Measurements from ENCODE around the gene LDHAL6B. TPM values are rescaled to one million over a fixed set of nuclear protein-coding genes. Genes with fewer than 3 reads are reported as not detected.

Gene LDHAL6B
- total RNA-seq, 4 donors from 2014 or later = not detected

DNA sequence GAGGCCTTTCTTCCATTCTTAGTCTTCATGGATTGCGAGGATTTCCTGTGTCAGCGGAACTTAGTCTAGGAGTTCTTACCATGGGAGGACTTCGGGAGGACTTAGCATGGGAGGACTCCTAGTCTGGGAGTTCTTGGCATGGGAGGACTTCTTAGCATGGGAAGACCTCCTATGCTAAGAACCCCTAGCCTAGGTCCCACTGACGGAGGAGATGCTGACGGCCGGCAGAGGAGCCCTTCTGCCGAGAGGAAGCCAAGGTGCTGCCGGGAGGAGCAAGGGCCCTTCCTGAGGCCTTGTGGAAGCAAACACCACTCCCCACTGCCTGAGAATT, 35.6 kb upstream of the LDHAL6B start:
- H3K27me3 ChIP-seq = no peaks in the 10 kb centered on the region
- no peak overlapping the region for H3K4me3 ChIP-seq
- no peaks in the 10 kb centered on the region for H3K9me3 ChIP-seq
- no peak for TF ChIP-seq POLR2AphosphoS5 (IDR thresholded peaks at IDR 0.05)
- no peak for TF ChIP-seq POLR2A (IDR thresholded peaks at IDR 0.05; ENCODE audit: low read depth)
- TF ChIP-seq, protein P1, sequence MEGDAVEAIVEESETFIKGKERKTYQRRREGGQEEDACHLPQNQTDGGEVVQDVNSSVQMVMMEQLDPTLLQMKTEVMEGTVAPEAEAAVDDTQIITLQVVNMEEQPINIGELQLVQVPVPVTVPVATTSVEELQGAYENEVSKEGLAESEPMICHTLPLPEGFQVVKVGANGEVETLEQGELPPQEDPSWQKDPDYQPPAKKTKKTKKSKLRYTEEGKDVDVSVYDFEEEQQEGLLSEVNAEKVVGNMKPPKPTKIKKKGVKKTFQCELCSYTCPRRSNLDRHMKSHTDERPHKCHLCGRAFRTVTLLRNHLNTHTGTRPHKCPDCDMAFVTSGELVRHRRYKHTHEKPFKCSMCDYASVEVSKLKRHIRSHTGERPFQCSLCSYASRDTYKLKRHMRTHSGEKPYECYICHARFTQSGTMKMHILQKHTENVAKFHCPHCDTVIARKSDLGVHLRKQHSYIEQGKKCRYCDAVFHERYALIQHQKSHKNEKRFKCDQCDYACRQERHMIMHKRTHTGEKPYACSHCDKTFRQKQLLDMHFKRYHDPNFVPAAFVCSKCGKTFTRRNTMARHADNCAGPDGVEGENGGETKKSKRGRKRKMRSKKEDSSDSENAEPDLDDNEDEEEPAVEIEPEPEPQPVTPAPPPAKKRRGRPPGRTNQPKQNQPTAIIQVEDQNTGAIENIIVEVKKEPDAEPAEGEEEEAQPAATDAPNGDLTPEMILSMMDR (IDR thresholded peaks at IDR 0.05) = no peak
- no peak for TF ChIP-seq EP300 (IDR thresholded peaks at IDR 0.05)
- peaks cover 0 to 51% (median 25%) of the 10 kb centered on the region in 4 donors for H3K36me3 ChIP-seq
- 95% methylated on average over 7 of the region's 8 CpGs for WGBS
- H3K4me1 ChIP-seq = peaks cover 11 to 28% (median 26%) of the 10 kb centered on the region in 4 donors
- DNase-seq (ENCODE audit: extremely low spot score) = no peak
- intact Hi-C loops (cut with DNase I) = loop anchor here (10.0 kb wide), 1 partner anchor 324 kb away; no protein-coding TSS in a partner anchor
- peak overlapping the region in 1 of 4 donors; percentile 58 for H3K27ac ChIP-seq (replicated peaks in 1 of 4)

DNA sequence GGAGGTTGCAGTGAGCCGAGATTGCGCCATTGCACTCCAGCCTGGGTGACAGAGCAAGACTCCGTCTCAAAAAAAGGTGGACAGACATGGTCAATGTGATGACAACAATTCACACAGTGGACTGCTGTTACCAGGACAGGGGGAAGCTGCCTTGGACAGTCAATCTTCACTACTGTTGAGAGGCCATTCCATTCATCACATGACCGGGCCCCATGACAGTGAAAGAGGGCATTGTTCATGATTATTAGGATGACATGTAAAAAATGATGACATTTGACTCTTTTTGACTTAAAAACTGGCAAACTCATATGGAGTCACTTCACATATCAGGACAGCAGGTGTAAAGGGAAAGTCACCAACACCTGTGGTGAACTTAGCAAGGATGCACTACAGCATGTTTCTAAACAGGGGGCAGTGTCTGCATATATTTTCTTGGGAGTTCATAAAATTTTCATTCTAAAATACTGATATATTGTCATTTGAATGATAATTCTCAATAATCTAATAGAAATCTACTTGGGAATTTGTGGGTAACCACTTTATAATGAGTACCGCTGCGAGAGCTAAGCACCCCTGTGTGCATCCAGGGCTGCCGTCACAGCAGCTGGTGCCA, 34.2 kb upstream of the LDHAL6B start:
- no peaks in the 10 kb centered on the region for H3K27me3 ChIP-seq
- DNase-seq (ENCODE audit: extremely low spot score) = no peak
- intact Hi-C loops (cut with DNase I) = loop anchor here (10.0 kb wide), 1 partner anchor 322 kb away; no protein-coding TSS in a partner anchor
- H3K27ac ChIP-seq (replicated peaks in 1 of 4) = no peak overlapping the region
- no peak overlapping the region for H3K4me3 ChIP-seq
- no peak for TF ChIP-seq EP300 (IDR thresholded peaks at IDR 0.05)
- no peak for TF ChIP-seq POLR2AphosphoS5 (IDR thresholded peaks at IDR 0.05)
- no peak for TF ChIP-seq POLR2A (IDR thresholded peaks at IDR 0.05; ENCODE audit: low read depth)
- TF ChIP-seq, protein P1 (IDR thresholded peaks at IDR 0.05) = no peak
- H3K9me3 ChIP-seq = no peaks in the 10 kb centered on the region
- peaks cover 0 to 53% (median 28%) of the 10 kb centered on the region in 4 donors for H3K36me3 ChIP-seq
- WGBS = 97% methylated on average over 7 of the region's 7 CpGs
- peaks cover 11 to 29% (median 27%) of the 10 kb centered on the region in 4 donors for H3K4me1 ChIP-seq

DNA sequence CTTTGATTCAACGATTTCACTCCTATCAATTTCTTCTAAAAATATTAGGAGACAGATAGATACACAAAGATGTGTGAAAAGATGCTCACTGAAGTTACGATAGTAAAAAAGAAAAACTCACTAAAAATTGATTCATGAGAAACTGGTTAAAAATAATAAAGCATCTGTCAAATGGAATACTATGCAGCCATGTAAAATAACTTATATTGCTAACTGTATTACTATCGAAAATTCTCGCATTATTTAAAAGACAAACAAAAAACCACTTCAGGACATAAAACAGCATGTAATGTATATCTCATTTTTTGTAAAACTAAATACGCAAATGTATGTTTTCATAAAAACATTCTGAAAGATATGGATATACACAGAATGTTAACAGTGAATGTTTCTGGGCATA, 33.4 kb upstream of the LDHAL6B start:
- peaks cover 0 to 61% (median 35%) of the 10 kb centered on the region in 4 donors for H3K36me3 ChIP-seq
- H3K27me3 ChIP-seq = no peaks in the 10 kb centered on the region
- no peak for TF ChIP-seq POLR2AphosphoS5 (IDR thresholded peaks at IDR 0.05)
- TF ChIP-seq, protein P1 (IDR thresholded peaks at IDR 0.05) = no peak
- no peak for TF ChIP-seq POLR2A (IDR thresholded peaks at IDR 0.05; ENCODE audit: low read depth)
- TF ChIP-seq EP300 (IDR thresholded peaks at IDR 0.05) = no peak
- peaks cover 11 to 29% (median 27%) of the 10 kb centered on the region in 4 donors for H3K4me1 ChIP-seq
- no peak for DNase-seq (ENCODE audit: extremely low spot score)
- WGBS = 98% methylated on average over 5 of the region's 5 CpGs
- H3K27ac ChIP-seq (replicated peaks in 1 of 4) = no peak overlapping the region
- no peak overlapping the region for H3K4me3 ChIP-seq
- intact Hi-C loops (cut with DNase I) = loop anchor here (10.0 kb wide), 1 partner anchor 322 kb away; no protein-coding TSS in a partner anchor
- no peaks in the 10 kb centered on the region for H3K9me3 ChIP-seq

DNA sequence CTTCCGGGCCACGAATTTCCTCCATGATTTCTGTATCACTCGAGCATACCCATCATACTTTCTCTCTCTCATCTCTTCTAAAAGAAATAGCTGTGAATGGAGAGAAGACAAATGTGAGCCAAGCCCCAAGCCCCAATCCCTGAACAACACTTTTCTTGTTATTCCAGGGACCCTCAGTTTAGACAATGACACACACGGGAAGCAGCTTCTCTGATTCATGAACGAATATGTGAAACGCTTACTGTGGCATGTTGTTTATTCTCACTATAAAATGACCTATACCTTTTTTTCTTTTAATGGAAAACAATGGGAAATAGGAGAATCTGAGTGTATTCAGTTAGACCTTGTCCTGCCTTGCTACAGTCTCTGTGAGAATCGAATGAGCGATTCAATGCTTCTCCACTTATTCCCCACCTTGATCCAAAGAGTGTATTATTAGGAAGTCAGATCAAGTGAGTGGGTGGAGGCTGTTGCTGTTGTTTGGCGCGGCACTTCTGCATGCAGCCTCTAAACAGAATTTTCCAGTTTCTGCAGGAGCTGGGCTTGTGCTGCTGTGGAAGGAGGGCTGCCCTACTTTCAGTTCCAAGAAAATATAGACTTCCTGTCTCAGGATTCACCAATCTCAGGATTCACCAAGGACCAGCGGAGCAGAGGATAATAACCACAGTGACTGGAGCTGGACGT, 32.4 kb upstream of the LDHAL6B start:
- peaks cover 11 to 25% (median 23%) of the 10 kb centered on the region in 4 donors for H3K4me1 ChIP-seq
- no peaks in the 10 kb centered on the region for H3K9me3 ChIP-seq
- TF ChIP-seq POLR2AphosphoS5 (IDR thresholded peaks at IDR 0.05) = no peak
- TF ChIP-seq, protein P1 (IDR thresholded peaks at IDR 0.05) = no peak
- no peak for TF ChIP-seq EP300 (IDR thresholded peaks at IDR 0.05)
- no peak for TF ChIP-seq POLR2A (IDR thresholded peaks at IDR 0.05; ENCODE audit: low read depth)
- H3K36me3 ChIP-seq = peaks cover 0 to 71% (median 42%) of the 10 kb centered on the region in 4 donors
- DNase-seq (ENCODE audit: extremely low spot score) = no peak
- no peaks in the 10 kb centered on the region for H3K27me3 ChIP-seq
- H3K4me3 ChIP-seq = no peak overlapping the region
- intact Hi-C loops (cut with DNase I) = loop anchor here (10.0 kb wide), 1 partner anchor 321 kb away; no protein-coding TSS in a partner anchor
- 92% methylated on average over 12 of the region's 12 CpGs for WGBS
- peak overlapping the region in 3 of 4 donors; percentile 10 to 27 (median 15) for H3K27ac ChIP-seq (replicated peaks in 1 of 4)

Data from esophagus muscularis mucosa (tissue), 4 donors.